ENCODE data around the gene NCCRP1.

NCCRP1 gene

DNA sequence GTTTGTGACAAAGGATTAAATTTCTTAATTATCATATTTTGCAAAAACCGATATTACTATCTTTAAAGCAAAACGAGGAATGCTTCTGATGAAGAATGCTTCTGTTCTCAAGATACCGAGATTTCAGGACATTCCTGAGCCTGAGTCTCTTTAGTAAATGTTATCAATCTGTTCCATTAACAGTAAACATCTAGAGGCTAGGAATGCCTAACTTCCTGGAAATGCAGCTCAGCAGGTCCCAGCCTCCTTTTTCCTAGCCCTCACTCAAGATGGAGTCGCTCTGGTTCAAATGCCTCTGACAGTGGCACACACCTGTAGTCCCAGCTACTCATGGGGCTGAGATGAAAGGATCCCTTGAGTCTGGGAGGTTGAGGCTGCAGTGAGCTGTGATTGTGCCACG is 54.3 kb downstream of the NCCRP1 start:
- no peak for DNase-seq (ENCODE audit: low read depth, low spot score)
- in situ Hi-C loops (cut with HindIII; ENCODE audit: low sequenced_read_pairs): no loop called here
- TF ChIP-seq, protein P1, sequence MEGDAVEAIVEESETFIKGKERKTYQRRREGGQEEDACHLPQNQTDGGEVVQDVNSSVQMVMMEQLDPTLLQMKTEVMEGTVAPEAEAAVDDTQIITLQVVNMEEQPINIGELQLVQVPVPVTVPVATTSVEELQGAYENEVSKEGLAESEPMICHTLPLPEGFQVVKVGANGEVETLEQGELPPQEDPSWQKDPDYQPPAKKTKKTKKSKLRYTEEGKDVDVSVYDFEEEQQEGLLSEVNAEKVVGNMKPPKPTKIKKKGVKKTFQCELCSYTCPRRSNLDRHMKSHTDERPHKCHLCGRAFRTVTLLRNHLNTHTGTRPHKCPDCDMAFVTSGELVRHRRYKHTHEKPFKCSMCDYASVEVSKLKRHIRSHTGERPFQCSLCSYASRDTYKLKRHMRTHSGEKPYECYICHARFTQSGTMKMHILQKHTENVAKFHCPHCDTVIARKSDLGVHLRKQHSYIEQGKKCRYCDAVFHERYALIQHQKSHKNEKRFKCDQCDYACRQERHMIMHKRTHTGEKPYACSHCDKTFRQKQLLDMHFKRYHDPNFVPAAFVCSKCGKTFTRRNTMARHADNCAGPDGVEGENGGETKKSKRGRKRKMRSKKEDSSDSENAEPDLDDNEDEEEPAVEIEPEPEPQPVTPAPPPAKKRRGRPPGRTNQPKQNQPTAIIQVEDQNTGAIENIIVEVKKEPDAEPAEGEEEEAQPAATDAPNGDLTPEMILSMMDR (IDR thresholded peaks at IDR 0.05; ENCODE audit: low read depth, low read length): no peak
- H3K4me3 ChIP-seq (ENCODE audit: low read depth, low read length): no peak overlapping the region

All from astrocyte of the spinal cord (primary cell).